Lower leg skin (tissue), 3 donors: ENCODE results near the gene HTR5A.

Source experiments
- CTCF ChIP-seq, 3 donors: fragments of 450-650 bp; IDR thresholded peaks; one replicate each; pipeline ENCODE4 v1.5.1; 2016; ENCODE audit warnings: antibody characterized with exemption in 3 of 3, mild to moderate bottlenecking in 3 of 3, moderate library complexity in 2 of 3
- POLR2A ChIP-seq, 2 donors: fragments of 450-650 bp; IDR thresholded peaks; one replicate each; pipeline ENCODE4 v1.6.1; 2016 to 2017; ENCODE audit warnings: antibody characterized with exemption in 2 of 2, mild to moderate bottlenecking in 1 of 2, moderate library complexity in 1 of 2

GRCh38 chr7:155136619-155137243 is 66.6 kb downstream of the HTR5A start:
- TF ChIP-seq POLR2A (IDR thresholded peaks at IDR 0.05) (no peak), CTCF (IDR thresholded peaks at IDR 0.05) (no peak)
